Neural progenitor cell (in vitro differentiated cells): Measurements from ENCODE around the gene C3orf33. TPM values are rescaled to one million over a fixed set of nuclear protein-coding genes. Genes with fewer than 3 reads are reported as not detected.

Source experiments
- DNase-seq: peaks from one replicate; pipeline ENCODE4 v3.0.0-alpha.2; 2016; ENCODE audit warnings: low spot score
- H2AFZ ChIP-seq: fragments of 200-600 bp; sonication (generic); replicated peaks from 2 replicates; pipeline ENCODE4 v1.6.1; 2016; ENCODE audit warnings: antibody characterized with exemption
- H3F3A ChIP-seq: fragments of 200-600 bp; sonication (generic); 2 replicates; pipeline ENCODE4 v1.6.1; 2016; ENCODE audit warnings: antibody characterized with exemption, low read depth
- H3K27ac ChIP-seq: fragments of 200-600 bp; sonication (generic); 2 replicates; pipeline ENCODE4 v1.5.1; 2016; ENCODE audit warnings: mild to moderate bottlenecking
- H3K27me3 ChIP-seq: fragments of 200-600 bp; sonication (generic); 2 replicates; pipeline ENCODE4 v1.6.1; 2016; ENCODE audit warnings: mild to moderate bottlenecking, moderate library complexity
- H3K36me3 ChIP-seq: fragments of 200-600 bp; sonication (generic); 2 replicates; pipeline ENCODE4 v1.5.1; 2016
- H3K4me1 ChIP-seq: fragments of 200-600 bp; sonication (generic); 2 replicates; pipeline ENCODE4 v1.6.1; 2016; ENCODE audit warnings: mixed run types
- H3K4me2 ChIP-seq: fragments of 200-600 bp; sonication (generic); 2 replicates; pipeline ENCODE4 v1.6.1; 2016
- H3K4me3 ChIP-seq: fragments of 200-600 bp; sonication (generic); 2 replicates; pipeline ENCODE4 v1.5.1; 2016
- H3K79me2 ChIP-seq: fragments of 200-600 bp; sonication (generic); 2 replicates; pipeline ENCODE4 v1.6.1; 2016; ENCODE audit warnings: low read depth
- H3K9ac ChIP-seq: fragments of 200-600 bp; sonication (generic); 2 replicates; pipeline ENCODE4 v1.6.1; 2016
- H3K9me3 ChIP-seq: fragments of 200-600 bp; sonication (generic); 2 replicates; pipeline ENCODE4 v1.5.1; 2016; ENCODE audit warnings: low read depth
- H4K20me1 ChIP-seq: fragments of 200-600 bp; sonication (generic); 2 replicates; pipeline ENCODE4 v1.6.1; 2016; ENCODE audit warnings: low read depth
- H3K27ac Mint-ChIP-seq: 3 replicates; pipeline ENCODE4 v1.8.0; 2021; ENCODE audit warnings: mixed read lengths
- H3K27me3 Mint-ChIP-seq: 2 replicates; pipeline ENCODE4 v1.8.0; 2022; ENCODE audit warnings: low read depth, mild to moderate bottlenecking, inconsistent platforms, moderate library complexity, mixed read lengths; ENCODE audit not compliant: insufficient read depth
- H3K36me3 Mint-ChIP-seq: 3 replicates; pipeline ENCODE4 v1.8.0; 2021; ENCODE audit warnings: mixed read lengths
- H3K4me1 Mint-ChIP-seq: 3 replicates; pipeline ENCODE4 v1.8.0; 2021; ENCODE audit warnings: mixed read lengths
- H3K4me3 Mint-ChIP-seq: 3 replicates; pipeline ENCODE4 v1.8.0; 2021; ENCODE audit warnings: mild to moderate bottlenecking, moderate library complexity, mixed read lengths
- H3K9me3 Mint-ChIP-seq: 3 replicates; pipeline ENCODE4 v1.8.0; 2020; ENCODE audit warnings: mixed read lengths
- CTCF ChIP-seq: fragments of 200-600 bp; sonication (generic); IDR thresholded peaks from 2 replicates; pipeline ENCODE4 v1.5.1; 2017; ENCODE audit warnings: antibody characterized with exemption, mild to moderate bottlenecking
- EZH2 ChIP-seq: fragments of 200-600 bp; sonication (generic); IDR thresholded peaks from 2 replicates; pipeline ENCODE4 v1.6.1; 2017; ENCODE audit warnings: antibody characterized with exemption, mild to moderate bottlenecking, moderate library complexity
- EZH2phosphoT487 ChIP-seq: fragments of 200-600 bp; sonication (generic); IDR thresholded peaks from 2 replicates; pipeline ENCODE4 v1.6.1; 2017; ENCODE audit warnings: antibody characterized with exemption
- total RNA-seq: library from RNA; depleted of rRNA; stranded (reverse); fragments of >200 nt; gene quantifications from 2 replicates; pipeline ENCODE4 v1.2.3, GENCODE V29; 2015; ENCODE audit warnings: low replicate concordance

The C3orf33 gene
- total RNA-seq, 1 donor from 2014 or later, result 13.5 TPM

- no peak overlapping the region for H3K27ac Mint-ChIP-seq
- peaks cover 27% of the 10 kb centered on the region for H3K4me1 ChIP-seq
- H2AFZ ChIP-seq, result no peak overlapping the region
- H3K27me3 ChIP-seq, result no peaks in the 10 kb centered on the region
- TF ChIP-seq EZH2 (no peak), CTCF (no peak), EZH2phosphoT487 (no peak)
- peaks cover 30% of the 10 kb centered on the region for H3K9me3 Mint-ChIP-seq
- H3K9ac ChIP-seq, result no peak overlapping the region
- H3K4me3 Mint-ChIP-seq, result no peak overlapping the region
- H3K9me3 ChIP-seq, result no peaks in the 10 kb centered on the region
- peaks cover 39% of the 10 kb centered on the region for H3K36me3 Mint-ChIP-seq
- no peak overlapping the region for H3K4me3 ChIP-seq
- H3K4me1 Mint-ChIP-seq, result peaks cover 43% of the 10 kb centered on the region
- peaks cover 15% of the 10 kb centered on the region for H3F3A ChIP-seq
- peaks cover 3% of the 10 kb centered on the region for H4K20me1 ChIP-seq
- peaks cover 6% of the 10 kb centered on the region for H3K27me3 Mint-ChIP-seq
- H3K36me3 ChIP-seq, result no peaks in the 10 kb centered on the region
- peaks cover 96% of the 10 kb centered on the region for H3K79me2 ChIP-seq
- DNase-seq, result no peak
- H3K4me2 ChIP-seq, result no peak overlapping the region
- H3K27ac ChIP-seq, result peak overlapping the region; percentile 35
Observed at GRCh38 chr3:155736381-155736780, 69.7 kb downstream of the C3orf33 start.

GRCh38 chr3:155730843-155731242, 75.2 kb downstream of the C3orf33 start:
- Histone ChIP-seq H3K4me1 (peaks cover 5% of the 10 kb centered on the region), H3K9ac (no peak overlapping the region), H3K4me3 (no peak overlapping the region), H4K20me1 (no peaks in the 10 kb centered on the region), H3F3A (no peaks in the 10 kb centered on the region), H3K36me3 (peaks cover 4% of the 10 kb centered on the region), H3K9me3 (no peaks in the 10 kb centered on the region), H2AFZ (no peak overlapping the region), H3K79me2 (peaks cover 58% of the 10 kb centered on the region), H3K27me3 (no peaks in the 10 kb centered on the region), H3K27ac (no peak overlapping the region), H3K4me2 (no peak overlapping the region)
- TF ChIP-seq EZH2, result no peak
- no peak for TF ChIP-seq CTCF
- Mint-ChIP-seq H3K4me3 (no peak overlapping the region), H3K27ac (no peak overlapping the region), H3K36me3 (peaks cover 67% of the 10 kb centered on the region), H3K9me3 (peaks cover 66% of the 10 kb centered on the region), H3K27me3 (peaks cover 6% of the 10 kb centered on the region), H3K4me1 (peaks cover 2% of the 10 kb centered on the region)
- no peak for DNase-seq

GRCh38 chr3:155727836-155728235, 78.2 kb downstream of the C3orf33 start:
- H3K9ac ChIP-seq, result no peak overlapping the region
- peaks cover 6% of the 10 kb centered on the region for H3K27me3 Mint-ChIP-seq
- H3K9me3 ChIP-seq, result no peaks in the 10 kb centered on the region
- TF ChIP-seq EZH2 (no peak), EZH2phosphoT487 (no peak), CTCF (no peak)
- no peak overlapping the region for H3K4me3 ChIP-seq
- DNase-seq, result no peak
- no peak overlapping the region for H3K27ac Mint-ChIP-seq
- no peak overlapping the region for H3K4me2 ChIP-seq
- H3K9me3 Mint-ChIP-seq, result peaks cover 76% of the 10 kb centered on the region
- no peaks in the 10 kb centered on the region for H3F3A ChIP-seq
- H3K4me3 Mint-ChIP-seq, result no peak overlapping the region
- H3K27ac ChIP-seq, result no peak overlapping the region
- peaks cover 75% of the 10 kb centered on the region for H3K36me3 Mint-ChIP-seq
- peaks cover 2% of the 10 kb centered on the region for H3K4me1 Mint-ChIP-seq
- H3K4me1 ChIP-seq, result no peaks in the 10 kb centered on the region
- no peak overlapping the region for H2AFZ ChIP-seq
- H4K20me1 ChIP-seq, result no peaks in the 10 kb centered on the region
- peaks cover 30% of the 10 kb centered on the region for H3K79me2 ChIP-seq
- no peaks in the 10 kb centered on the region for H3K27me3 ChIP-seq
- peaks cover 12% of the 10 kb centered on the region for H3K36me3 ChIP-seq
